Right ventricle myocardium superior (tissue), 1 donor: ENCODE measurements around the gene SGK1. TPM values are rescaled to one million over a fixed set of nuclear protein-coding genes. Genes with fewer than 3 reads are reported as not detected.
A peak's percentile ranks its signal among the peaks of the same experiment; 100 is the strongest.

Source experiments
- ATAC-seq: fragments of 200-7000 bp; cut with Tn5 transposase; one replicate; pipeline ENCODE4 v1.9.1; 2020; ENCODE audit warnings: mild to moderate bottlenecking; ENCODE audit not compliant: poor library complexity
- DNase-seq: peaks from one replicate; pipeline ENCODE4 v3.0.0-alpha.2; 2020
- intact Hi-C: fragments of 100-400 bp; cut with DNase I; formaldehyde crosslinking; loops from one replicate; pipeline ENCODE4 v1.11.2; 2022
- total RNA-seq: library from RNA; stranded (reverse); fragmentation: NEBNext Ultra II Directional; extraction: Animal tissue kit (Norgen Biotek cat#: 25700); gene quantifications from one replicate; pipeline ENCODE4 v1.2.1, GENCODE V29; 2021
- donor health status: DM: no; HTN: yes; CAD: no; lungs with severe emphysema.

The SGK1 gene
- total RNA-seq, 1 donor from 2014 or later = 23.6 TPM

DNA sequence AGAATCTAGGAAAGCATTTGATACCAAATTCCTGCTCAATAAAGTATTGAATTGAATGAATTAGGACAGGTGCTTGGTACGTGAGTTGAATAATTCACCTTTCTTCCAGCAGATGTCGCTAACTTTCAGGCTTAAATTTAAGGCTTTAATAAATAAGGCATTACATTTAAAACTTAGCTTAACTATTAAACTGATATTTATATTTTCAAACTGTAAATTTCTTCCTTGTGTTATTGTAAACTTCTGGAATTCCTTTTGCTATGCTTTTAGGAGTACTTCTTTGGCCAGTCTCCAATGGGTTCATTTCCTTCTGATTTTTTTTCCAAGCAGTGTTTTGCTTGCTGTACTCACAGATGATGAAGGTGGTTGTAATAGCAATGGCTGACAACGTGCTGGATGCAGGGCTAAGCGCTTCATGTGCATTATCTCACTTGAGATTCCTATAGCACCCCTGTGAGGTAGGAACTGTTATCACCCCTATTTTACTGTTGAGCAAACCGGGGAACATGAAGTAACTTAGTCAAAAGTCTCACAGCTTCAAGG is 194.2 kb downstream of the SGK1 start:
- ATAC-seq = peak; percentile 49
- intact Hi-C loops = no loop called here
- DNase-seq = no peak

DNA sequence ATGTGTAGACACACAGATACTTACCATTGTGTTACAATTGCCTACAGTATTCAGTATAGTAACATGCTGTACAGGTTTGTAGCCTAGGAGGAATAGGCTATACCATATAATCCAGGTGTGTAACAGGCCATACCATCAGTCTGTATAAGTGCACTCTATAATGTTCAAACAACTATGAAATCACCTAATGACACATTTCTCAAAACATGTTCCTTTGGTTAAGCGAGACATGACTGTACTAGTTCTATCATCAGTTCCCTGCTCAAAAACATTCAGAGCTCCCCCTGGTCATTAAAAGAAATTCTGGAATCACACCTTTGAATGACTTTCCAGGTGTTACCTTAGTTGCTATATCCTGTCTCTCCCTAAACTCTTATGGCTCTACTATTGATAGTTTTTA is 195.1 kb downstream of the SGK1 start:
- DNase-seq (no peak), ATAC-seq (no peak)
- intact Hi-C loops = no loop called here

DNA sequence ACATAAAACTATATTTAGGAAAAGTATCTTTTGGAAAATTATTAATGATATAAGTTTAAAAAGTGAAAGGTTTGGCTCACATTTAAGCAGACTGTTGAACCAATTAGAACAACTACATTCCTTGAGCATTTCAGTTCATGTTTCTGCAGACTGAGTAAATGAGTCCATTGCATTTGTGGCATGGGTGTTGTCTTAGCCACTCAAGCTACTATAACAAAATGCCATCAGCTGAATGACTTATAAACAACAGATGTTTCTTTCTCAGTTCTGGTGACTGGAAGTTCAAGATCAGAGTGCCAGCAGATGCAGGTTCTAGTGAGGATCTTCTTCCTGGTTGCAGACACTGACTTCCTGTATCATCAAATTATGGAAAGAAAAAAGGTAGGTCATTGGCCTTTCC is 198.4 kb downstream of the SGK1 start:
- no peak for DNase-seq
- intact Hi-C loops = no loop called here
- no peak for ATAC-seq
